HG02678 (cell line): ENCODE data around the gene ASB7.
"Not testable (repeated sequence)": the region's sequence is repeated elsewhere in the genome, so short reads cannot be mapped to it uniquely, and the experiment has no call there.

Source experiments
- ATAC-seq: cut with Tn5 transposase; IDR thresholded peaks from one replicate; pipeline ENCODE4 v1.9.1; 2021; ENCODE audit warnings: mild to moderate bottlenecking, moderate library complexity; ENCODE audit not compliant: unreplicated experiment

Gene ASB7

GRCh38 chr15:100648951-100649350, 46.6 kb downstream of the ASB7 start:
- ATAC-seq = no peak

GRCh38 chr15:100650685-100651084, 48.3 kb downstream of the ASB7 start:
- ATAC-seq = no peak

- no peak for ATAC-seq
Measured at GRCh38 chr15:100651253-100651652, 48.9 kb downstream of the ASB7 start.

GRCh38 chr15:100652116-100652515, 49.7 kb downstream of the ASB7 start:
- ATAC-seq = no peak

GRCh38 chr15:100653608-100654007, 51.2 kb downstream of the ASB7 start:
- no peak for ATAC-seq

GRCh38 chr15:100658895-100659294, 56.5 kb downstream of the ASB7 start:
- ATAC-seq = no peak

GRCh38 chr15:100661156-100661555, 58.8 kb downstream of the ASB7 start:
- ATAC-seq = no peak

GRCh38 chr15:100663086-100663914, 60.9 kb downstream of the ASB7 start:
- no peak for ATAC-seq

GRCh38 chr15:100663915-100664281, 61.5 kb downstream of the ASB7 start:
- ATAC-seq = no peak

- ATAC-seq = no peak
Measured at GRCh38 chr15:100665570-100665969, 63.2 kb downstream of the ASB7 start.

GRCh38 chr15:100667405-100668347, 65.3 kb downstream of the ASB7 start:
- ATAC-seq = no peak

GRCh38 chr15:100668348-100668745, 66.0 kb downstream of the ASB7 start:
- ATAC-seq = no peak

- ATAC-seq = no peak
Measured at GRCh38 chr15:100669260-100669659, 66.9 kb downstream of the ASB7 start.

GRCh38 chr15:100670505-100671021, 68.2 kb downstream of the ASB7 start:
- no peak for ATAC-seq

- no peak for ATAC-seq
Measured at GRCh38 chr15:100671124-100671680, 68.8 kb downstream of the ASB7 start.

- no peak for ATAC-seq
Measured at GRCh38 chr15:100671858-100672543, 69.6 kb downstream of the ASB7 start.

GRCh38 chr15:100672959-100673358, 70.6 kb downstream of the ASB7 start:
- no peak for ATAC-seq

GRCh38 chr15:100679151-100679550, 76.8 kb downstream of the ASB7 start:
- ATAC-seq = not testable (repeated sequence)

- no peak for ATAC-seq
Measured at GRCh38 chr15:100680726-100681125, 78.3 kb downstream of the ASB7 start.

GRCh38 chr15:100681335-100681746, 79.0 kb downstream of the ASB7 start:
- ATAC-seq = no peak

- no peak for ATAC-seq
Measured at GRCh38 chr15:100682468-100682867, 80.1 kb downstream of the ASB7 start.
